ENCODE measurements around the gene CENPV. TPM values are rescaled to one million over a fixed set of nuclear protein-coding genes. Genes with fewer than 3 reads are reported as not detected.

The CENPV gene
- total RNA-seq, 2 donors from 2014 or later = 44.5 to 62.3 TPM

DNA sequence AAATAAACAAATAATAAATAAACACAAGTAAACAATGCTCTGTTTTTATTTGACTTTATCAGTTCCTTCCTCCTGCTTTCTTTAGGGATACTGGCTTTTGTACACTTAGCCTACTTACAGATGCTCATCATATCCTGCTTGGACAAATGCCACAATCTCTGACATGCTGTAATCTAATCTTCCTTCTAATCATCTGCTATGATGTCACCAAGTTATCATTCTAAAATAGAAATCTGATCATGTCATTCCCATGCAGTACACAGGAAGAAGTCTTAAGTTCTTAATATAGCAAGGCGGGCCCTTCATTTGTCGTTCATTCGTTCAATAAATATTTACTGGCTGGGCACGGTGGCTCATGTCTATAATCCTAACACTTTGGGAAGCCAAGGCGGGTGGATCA lies 18.5 kb upstream of the CENPV start:
- intact Hi-C loops (cut with DNase I, micrococcal nuclease) = no loop called here
- ATAC-seq = peak; percentile 41
- DNase-seq = no peak

DNA sequence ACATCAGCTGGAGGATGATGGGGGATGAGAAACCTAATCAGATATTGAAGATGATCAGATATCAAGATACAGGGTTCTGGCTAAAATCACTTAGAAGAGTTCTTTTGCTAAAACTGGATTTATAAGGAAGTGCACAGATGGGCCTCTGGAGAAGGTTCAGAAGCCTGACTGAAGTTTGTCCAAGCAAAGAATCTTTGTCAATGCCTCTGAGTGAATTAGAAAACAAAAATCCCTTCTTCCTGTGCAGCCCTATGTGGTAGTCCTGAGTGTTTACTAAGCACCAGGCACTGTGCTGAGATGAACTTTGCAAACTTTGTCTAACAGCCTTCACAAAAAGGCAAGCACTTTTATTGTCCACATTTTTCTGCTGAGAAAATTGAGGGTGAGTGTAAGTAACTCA lies 11.4 kb upstream of the CENPV start:
- intact Hi-C loops (cut with DNase I, micrococcal nuclease) = no loop called here
- ATAC-seq (no peak), DNase-seq (no peak)

DNA sequence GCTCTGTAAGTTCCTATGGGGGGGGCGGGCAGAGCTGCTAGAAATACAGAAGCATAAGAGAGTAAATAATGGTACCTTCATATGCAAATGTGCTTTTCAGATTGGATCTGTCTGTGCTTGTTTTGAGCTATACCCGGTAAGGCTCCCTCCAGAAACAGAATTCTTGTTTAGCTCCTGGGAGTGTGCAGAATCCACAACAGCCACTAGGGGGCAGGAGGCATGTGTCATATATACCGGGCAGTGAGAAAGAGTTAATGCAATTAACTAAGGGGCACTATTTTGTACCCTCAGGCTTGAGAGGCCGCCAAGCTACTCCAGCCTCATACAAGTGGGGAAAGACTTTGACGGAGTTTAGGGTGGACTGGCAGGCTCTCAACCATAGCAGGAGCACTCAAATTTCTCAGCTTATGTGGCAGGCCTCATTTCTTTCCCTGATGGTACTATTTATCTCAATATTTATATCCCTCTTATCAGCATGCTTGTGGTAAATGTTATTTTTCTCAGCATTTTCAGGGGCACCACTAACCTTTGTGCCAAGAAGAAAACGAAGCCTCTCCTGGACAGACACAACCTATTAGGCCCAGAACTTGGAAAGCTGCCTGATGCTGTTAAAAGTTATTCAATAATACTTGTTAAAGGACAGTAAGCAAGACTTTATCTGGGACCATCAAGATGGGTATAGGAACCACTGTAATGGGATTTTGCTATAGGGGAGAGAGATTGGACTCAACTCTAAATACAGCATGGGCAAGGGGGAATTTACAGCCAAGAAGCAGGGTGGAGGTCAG lies 10.7 kb upstream of the CENPV start:
- intact Hi-C loops (cut with DNase I, micrococcal nuclease) = no loop called here
- DNase-seq = peak; percentile 56 to 84
- peak; percentile 87 for ATAC-seq

DNA sequence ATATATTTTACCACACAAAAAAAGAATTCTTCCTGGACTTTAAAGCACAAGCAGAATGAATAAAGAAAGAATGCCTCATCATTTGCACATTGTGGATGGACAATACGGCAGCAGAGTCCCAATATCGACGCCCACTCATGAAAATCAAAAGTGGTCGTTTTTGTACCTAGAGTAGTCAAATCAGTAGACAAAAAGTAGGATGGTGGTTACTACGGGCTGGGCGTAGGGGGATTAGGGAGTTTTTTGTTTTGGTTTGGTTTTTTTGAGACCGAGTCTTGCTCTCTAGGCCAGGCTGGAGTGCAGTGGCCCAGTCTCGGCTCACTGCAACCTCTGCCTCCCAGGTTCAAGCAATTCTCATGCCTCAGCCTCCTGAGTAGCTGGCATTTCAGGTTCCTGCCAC lies 8.6 kb upstream of the CENPV start:
- ATAC-seq = no peak
- DNase-seq = no peak
- intact Hi-C loops (cut with DNase I, micrococcal nuclease) = no loop called here

- ATAC-seq (no peak), DNase-seq (no peak)
- intact Hi-C loops (cut with DNase I, micrococcal nuclease) = no loop called here
These were observed 5.1 kb upstream of the CENPV start for GRCh38 chr17:16358394-16358793.

DNA sequence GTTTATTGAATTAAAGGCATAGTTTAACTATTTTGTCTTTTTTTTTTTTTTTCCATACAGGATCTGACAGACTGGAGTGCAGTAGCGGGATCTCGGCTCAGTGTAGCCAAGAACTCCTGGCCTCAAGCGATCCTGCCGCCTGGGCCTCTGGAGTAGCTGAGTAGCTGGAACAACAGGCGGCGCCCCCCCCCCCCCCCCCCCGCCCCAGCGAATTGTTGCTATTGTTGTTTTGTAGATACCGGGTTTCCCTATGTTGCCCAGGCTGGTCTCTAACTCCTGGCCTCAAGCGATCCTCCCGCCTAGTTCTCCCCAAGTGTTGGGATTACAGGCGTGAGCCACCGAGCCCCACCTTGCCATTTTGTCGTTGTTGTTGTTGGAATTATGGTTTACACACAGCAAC lies 1.3 kb upstream of the CENPV start:
- intact Hi-C loops (cut with DNase I, micrococcal nuclease) = no loop called here
- DNase-seq (no peak), ATAC-seq (no peak)

DNA sequence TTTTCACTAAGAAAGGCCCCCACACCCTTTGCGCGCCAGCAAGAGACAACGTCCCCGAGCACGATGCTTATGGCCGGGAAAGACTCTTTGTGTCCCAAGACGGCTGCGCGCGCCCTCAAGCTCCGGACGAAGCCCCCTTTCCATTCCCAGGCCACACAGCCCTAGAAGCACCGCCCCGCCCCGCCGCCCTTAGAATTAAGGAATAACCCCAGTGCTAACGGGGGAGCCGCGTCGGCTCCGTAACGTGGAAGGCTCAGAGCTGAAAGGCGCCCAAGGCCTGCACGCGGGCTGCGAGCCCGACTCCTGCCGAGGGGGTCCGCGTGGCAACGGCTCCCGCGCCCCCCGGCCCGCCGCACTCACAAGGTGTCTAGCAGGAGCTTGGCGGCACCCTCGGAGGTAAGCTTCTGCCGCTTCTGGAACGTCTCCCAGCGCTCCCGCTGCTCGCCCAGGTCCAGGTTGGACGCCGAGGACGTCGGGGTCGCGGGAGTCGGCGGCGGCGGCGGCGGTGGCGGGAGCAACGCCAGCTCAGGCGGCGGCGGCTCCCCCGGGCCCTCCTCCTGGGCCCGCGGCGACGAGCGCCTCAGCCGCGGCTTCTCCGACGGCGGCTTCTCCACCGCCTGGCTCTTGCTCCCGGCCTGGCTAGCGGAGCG lies 477 bp downstream of the CENPV start:
- peak; percentile 65 for ATAC-seq
- peak; percentile 42 to 76 for DNase-seq
- intact Hi-C loops (cut with DNase I, micrococcal nuclease) = no loop called here

- DNase-seq (peak in 1 of 2 donors; percentile 68), ATAC-seq (peak; percentile 70)
- intact Hi-C loops (cut with DNase I, micrococcal nuclease) = no loop called here
These were observed 984 bp downstream of the CENPV start for GRCh38 chr17:16352303-16352666.

DNA sequence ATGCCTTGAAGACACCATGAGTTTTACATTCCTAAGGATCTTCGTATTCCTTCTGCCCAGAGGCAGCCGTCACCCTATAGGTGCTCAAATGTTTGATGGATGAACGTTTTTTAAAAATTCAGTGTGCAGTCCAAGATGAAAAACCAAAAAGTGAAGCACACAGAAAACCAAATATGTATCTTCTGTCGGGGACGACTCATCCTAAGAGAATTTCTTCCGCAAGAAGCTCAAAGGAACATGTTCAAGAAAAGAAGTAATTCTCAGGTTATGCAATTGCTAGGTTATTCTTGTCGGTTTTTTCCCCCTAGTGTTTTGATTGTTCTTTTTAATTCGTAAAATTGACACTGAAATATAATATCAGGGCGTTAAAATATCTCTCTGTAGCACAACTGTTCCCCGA lies 1.4 kb downstream of the CENPV start:
- intact Hi-C loops (cut with DNase I, micrococcal nuclease) = no loop called here
- ATAC-seq (no peak), DNase-seq (no peak)

GRCh38 chr17:16349431-16349830 lies 3.8 kb downstream of the CENPV start:
- ATAC-seq = no peak
- DNase-seq = no peak
- intact Hi-C loops (cut with DNase I, micrococcal nuclease) = no loop called here

GRCh38 chr17:16348586-16348985 lies 4.7 kb downstream of the CENPV start:
- DNase-seq = no peak
- intact Hi-C loops (cut with DNase I, micrococcal nuclease) = no loop called here
- no peak for ATAC-seq

DNA sequence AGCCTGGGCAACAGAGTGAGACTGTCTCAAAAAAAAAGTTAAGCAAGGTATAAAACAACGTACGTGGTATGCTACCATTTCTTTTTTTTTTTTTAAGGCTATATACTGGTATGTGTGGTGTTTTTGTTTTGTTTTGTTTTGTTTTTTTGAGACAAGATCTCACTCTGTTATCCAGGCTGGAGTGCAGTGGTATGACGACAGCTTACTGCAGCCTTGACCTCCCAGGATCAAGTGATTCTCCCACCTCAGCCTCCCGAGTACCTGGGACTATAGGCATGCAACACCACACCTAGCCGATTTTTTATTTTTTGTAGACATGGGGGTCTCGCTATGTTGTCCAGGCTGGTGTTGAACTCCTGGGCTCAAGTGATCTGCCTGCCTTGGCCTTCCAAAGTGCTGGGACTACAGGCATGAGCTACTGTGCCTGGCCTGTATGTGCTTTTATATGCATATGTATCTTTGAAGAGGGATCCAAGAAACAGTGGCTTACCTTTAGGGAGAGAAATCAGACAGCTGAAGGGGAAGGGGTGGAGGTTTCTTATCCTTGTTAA lies 6.5 kb downstream of the CENPV start:
- no peak for ATAC-seq
- intact Hi-C loops (cut with DNase I, micrococcal nuclease) = no loop called here
- DNase-seq = no peak

DNA sequence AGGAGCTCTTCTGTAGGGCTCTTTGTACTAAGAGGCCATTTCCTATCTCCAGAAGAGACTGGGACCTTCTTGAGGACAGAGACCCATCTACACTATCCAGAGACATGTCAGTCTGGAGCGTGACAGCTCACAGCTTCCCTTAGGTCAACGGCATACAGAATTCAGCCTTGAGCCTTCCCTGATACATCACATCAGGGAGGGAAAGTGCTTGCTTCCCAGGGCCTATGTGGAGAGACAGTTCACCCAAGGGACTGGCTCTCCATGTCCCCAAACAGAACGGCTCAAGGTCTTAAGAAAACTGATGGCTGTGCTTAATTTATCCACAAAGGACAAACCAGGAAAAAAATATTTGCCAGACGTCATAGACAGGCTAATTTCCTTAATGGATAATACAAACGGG lies 7.7 kb downstream of the CENPV start:
- intact Hi-C loops (cut with DNase I, micrococcal nuclease) = no loop called here
- ATAC-seq = no peak
- no peak for DNase-seq

- no peak for ATAC-seq
- intact Hi-C loops (cut with DNase I, micrococcal nuclease) = no loop called here
- no peak for DNase-seq
These were observed 9.7 kb downstream of the CENPV start for GRCh38 chr17:16343569-16343968.

- ATAC-seq (no peak), DNase-seq (no peak)
- intact Hi-C loops (cut with DNase I, micrococcal nuclease) = no loop called here
These were observed 10.3 kb downstream of the CENPV start for GRCh38 chr17:16342979-16343378.

GRCh38 chr17:16339959-16340358 lies 13.3 kb downstream of the CENPV start:
- ATAC-seq (no peak), DNase-seq (no peak)
- intact Hi-C loops (cut with DNase I, micrococcal nuclease) = no loop called here

DNA sequence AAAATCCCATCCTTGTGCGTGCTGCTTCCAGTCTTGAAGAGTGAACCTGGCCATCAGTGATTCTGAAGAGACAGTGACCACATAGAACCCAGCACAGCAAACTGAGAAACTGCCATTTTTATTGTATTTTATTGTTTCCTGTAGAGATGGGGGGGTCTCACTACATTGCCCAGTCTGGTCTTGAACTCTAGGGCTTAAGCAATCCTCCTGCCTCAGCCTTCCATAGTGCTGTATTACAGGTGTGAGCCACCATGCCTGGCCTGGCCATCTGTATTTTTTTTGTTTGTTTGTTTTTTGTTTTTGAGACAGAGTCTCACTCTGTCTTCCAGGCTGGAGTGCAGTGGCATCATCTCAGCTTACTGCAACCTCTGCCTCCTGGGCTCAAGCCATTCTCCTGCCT lies 13.9 kb downstream of the CENPV start:
- ATAC-seq (no peak), DNase-seq (no peak)
- intact Hi-C loops (cut with DNase I, micrococcal nuclease) = no loop called here

DNA sequence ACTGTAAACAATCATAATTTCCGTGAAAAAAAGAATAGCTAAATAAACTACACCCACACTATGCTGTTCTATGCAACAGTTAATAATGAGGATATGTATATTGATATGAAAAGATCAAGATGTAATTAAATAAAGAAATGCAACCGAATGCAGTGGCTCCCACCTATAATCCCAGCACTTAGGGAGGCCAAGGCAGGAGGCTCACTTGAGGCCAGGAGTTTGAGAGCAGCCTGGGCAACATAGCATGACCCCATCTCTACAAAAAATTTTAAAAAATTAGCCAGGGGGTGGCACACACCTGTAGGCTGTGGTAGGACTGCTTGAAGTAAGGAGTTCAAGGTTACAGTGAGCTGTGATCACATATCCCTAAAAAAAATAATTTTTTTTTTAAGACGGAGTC lies 14.9 kb downstream of the CENPV start:
- DNase-seq = no peak
- intact Hi-C loops (cut with DNase I, micrococcal nuclease) = no loop called here
- ATAC-seq = no peak

DNA sequence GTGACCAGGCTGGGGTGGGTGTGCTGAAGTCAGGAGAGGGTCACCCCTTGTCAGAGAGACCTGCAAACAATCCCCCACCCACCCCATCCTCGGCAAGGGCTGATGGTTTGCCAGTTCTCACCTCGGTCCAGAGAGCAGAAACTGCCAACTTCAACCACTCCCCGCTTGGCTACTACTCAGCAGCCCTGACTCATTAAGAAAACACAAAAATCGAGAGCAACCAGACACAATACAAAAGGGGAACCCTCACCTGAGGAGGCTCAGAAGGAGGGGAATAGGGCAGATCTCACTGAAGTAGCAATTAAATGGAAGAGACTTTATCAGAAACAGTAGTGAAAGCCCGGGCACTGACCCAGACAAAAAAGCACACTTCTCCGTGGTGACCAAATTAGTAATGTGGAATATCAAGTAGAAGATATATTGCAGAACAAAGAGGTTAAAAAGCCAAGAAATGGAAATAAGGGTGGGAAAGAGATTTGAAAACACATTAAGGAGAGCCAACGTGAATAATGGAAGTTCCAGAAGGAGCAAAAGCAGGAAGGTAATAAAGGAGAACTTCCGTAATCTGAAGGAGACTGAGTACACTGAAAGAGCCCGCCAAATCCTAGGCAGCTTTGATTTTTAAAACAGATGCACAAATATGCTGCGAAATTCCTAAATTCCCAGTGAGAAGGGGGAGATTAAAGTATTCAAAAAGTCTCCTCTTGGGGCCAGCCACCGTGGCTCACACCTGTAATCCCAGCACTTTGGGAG lies 23.6 kb downstream of the CENPV start:
- ATAC-seq (peak; percentile 87), DNase-seq (peak; percentile 61 to 73)
- intact Hi-C loops (cut with DNase I, micrococcal nuclease) = no loop called here

- intact Hi-C loops (cut with DNase I, micrococcal nuclease) = no loop called here
- DNase-seq (no peak), ATAC-seq (peak; percentile 35)
These were observed 24.3 kb downstream of the CENPV start for GRCh38 chr17:16328997-16329396.
